IMR-90 (cell line): ENCODE results near the gene NRARP. TPM values are rescaled to one million over a fixed set of nuclear protein-coding genes. Genes with fewer than 3 reads are reported as not detected.
"Not testable (repeated sequence)": the region's sequence is repeated elsewhere in the genome, so short reads cannot be mapped to it uniquely, and the experiment has no call there.

Experiments
- ATAC-seq: fragments of 200-7000 bp; cut with Tn5 transposase; 2 replicates; pipeline ENCODE4 v1.9.1; 2020; ENCODE audit warnings: low read depth, mild to moderate bottlenecking, moderate library complexity
- BruUV-seq: library from RNA; stranded (reverse); fragments of 400-500 nt; replicated peaks from 2 replicates; lab custom pipeline; 2021; lab: Mats Ljungman, UMichigan
- CTCF ChIA-PET: fragments of 300-600 bp; formaldehyde crosslinking; extraction: SDS; loops from one replicate; lab custom pipeline; 2021; ENCODE audit warnings: antibody characterized with exemption; lab: Yijun Ruan, JAX
- POLR2A ChIA-PET: fragments of 300-600 bp; sonication (Branson Sonifier 250); formaldehyde crosslinking; loops from one replicate; lab custom pipeline; 2022; ENCODE audit warnings: antibody characterized with exemption; ENCODE audit not compliant: unreplicated experiment; lab: Charles Lee
- DNase-seq: peaks from one replicate; pipeline ENCODE4 v3.0.0; 2013
- H2AFZ ChIP-seq: replicated peaks from 2 replicates; pipeline ENCODE3; 2013; ENCODE audit warnings: low read length, mild to moderate bottlenecking; ENCODE audit not compliant: poor library complexity
- H2AK5ac ChIP-seq: 2 replicates; pipeline ENCODE4 v1.6.1; 2013; ENCODE audit warnings: low read depth, low read length, inconsistent platforms
- H2AK9ac ChIP-seq: replicated peaks from 2 replicates; pipeline ENCODE3; 2013; ENCODE audit warnings: mild to moderate bottlenecking, low read depth, low read length, moderate library complexity; ENCODE audit not compliant: poor library complexity
- H2BK120ac ChIP-seq: 2 replicates; pipeline ENCODE4 v1.6.1; 2013; ENCODE audit warnings: low read depth, low read length, inconsistent platforms
- H2BK15ac ChIP-seq: 3 replicates; pipeline ENCODE4 v1.6.1; 2013; ENCODE audit warnings: low read depth, low read length, inconsistent platforms
- H2BK20ac ChIP-seq: 2 replicates; pipeline ENCODE4 v1.6.1; 2013; ENCODE audit warnings: low read depth, mild to moderate bottlenecking, inconsistent platforms, low read length, moderate library complexity
- H2BK5ac ChIP-seq: 2 replicates; pipeline ENCODE4 v1.6.1; 2013; ENCODE audit warnings: mild to moderate bottlenecking, low read depth, low read length, inconsistent platforms; ENCODE audit not compliant: poor library complexity, severe bottlenecking
- H3K14ac ChIP-seq: replicated peaks from 2 replicates; pipeline ENCODE4 v1.6.1; 2013; ENCODE audit warnings: low read depth, low read length, inconsistent platforms
- H3K18ac ChIP-seq: 2 replicates; pipeline ENCODE4 v1.6.1; 2013; ENCODE audit warnings: low read depth, low read length, control low read depth
- H3K23ac ChIP-seq: 2 replicates; pipeline ENCODE4 v1.6.1; 2013; ENCODE audit warnings: low read depth, low read length, inconsistent platforms
- H3K27ac ChIP-seq: 2 replicates; pipeline ENCODE4 v1.5.1; 2013; ENCODE audit warnings: mild to moderate bottlenecking, control low read depth, low read length; ENCODE audit not compliant: insufficient read depth
- H3K27me3 ChIP-seq: 2 replicates; pipeline ENCODE4 v1.6.1; 2013; ENCODE audit warnings: low read length; ENCODE audit not compliant: control insufficient read depth, insufficient read depth
- H3K36me3 ChIP-seq: 2 replicates; pipeline ENCODE4 v1.6.1; 2013; ENCODE audit warnings: low read length, mixed read lengths; ENCODE audit not compliant: control insufficient read depth, insufficient read depth
- H3K4ac ChIP-seq: 2 replicates; pipeline ENCODE4 v1.6.1; 2013; ENCODE audit warnings: low read depth, low read length, inconsistent platforms
- H3K4me1 ChIP-seq: 2 replicates; pipeline ENCODE4 v1.6.1; 2013; ENCODE audit warnings: low read length, mixed read lengths; ENCODE audit not compliant: control insufficient read depth, insufficient read depth
- H3K4me2 ChIP-seq: 2 replicates; pipeline ENCODE4 v1.6.1; 2013; ENCODE audit warnings: low read depth, mild to moderate bottlenecking, control low read depth, low read length, moderate library complexity
- H3K4me3 ChIP-seq: 2 replicates; pipeline ENCODE4 v1.5.1; 2013; ENCODE audit warnings: low read depth, mild to moderate bottlenecking, control low read depth, low read length, moderate library complexity; ENCODE audit not compliant: insufficient read depth
- H3K56ac ChIP-seq: 2 replicates; pipeline ENCODE4 v1.6.1; 2013; ENCODE audit warnings: low read length, inconsistent platforms; ENCODE audit not compliant: insufficient read depth; ENCODE audit errors: extremely low read depth
- H3K79me1 ChIP-seq, 2 experiments: 2 replicates each; pipeline ENCODE4 v1.6.1; 2013; ENCODE audit warnings: low read length in 2 of 2, inconsistent platforms in 1 of 2, low read depth in 1 of 2
- H3K9ac ChIP-seq: 2 replicates; pipeline ENCODE4 v1.6.1; 2013; ENCODE audit warnings: low read depth, low read length, control low read depth
- H3K9me1 ChIP-seq: 2 replicates; pipeline ENCODE4 v1.6.1; 2013; ENCODE audit warnings: low read length, inconsistent platforms; ENCODE audit not compliant: insufficient read depth
- H3K9me3 ChIP-seq: 2 replicates; pipeline ENCODE4 v1.6.1; 2013; ENCODE audit warnings: low read length; ENCODE audit not compliant: control insufficient read depth, insufficient read depth
- H4K20me1 ChIP-seq: 2 replicates; pipeline ENCODE4 v1.6.1; 2013; ENCODE audit warnings: low read length, inconsistent platforms; ENCODE audit not compliant: insufficient read depth
- H4K5ac ChIP-seq: 2 replicates; pipeline ENCODE4 v1.6.1; 2013; ENCODE audit warnings: mild to moderate bottlenecking, low read depth, low read length, control low read depth
- H4K8ac ChIP-seq, 2 experiments: 2 replicates each; pipeline ENCODE4 v1.6.1; 2013; ENCODE audit warnings: low read depth in 2 of 2, low read length in 2 of 2, control low read depth in 1 of 2, inconsistent platforms in 1 of 2
- H4K91ac ChIP-seq: 2 replicates; pipeline ENCODE4 v1.6.1; 2013; ENCODE audit warnings: low read depth, low read length, inconsistent platforms; ENCODE audit not compliant: insufficient read depth
- CTCF ChIP-seq: conservative IDR thresholded peaks from 2 replicates; pipeline ENCODE4 v1.5.1; 2012; ENCODE audit warnings: mild to moderate bottlenecking, low read depth, low read length, improper control_type of control experiment
- RFX5 ChIP-seq: IDR thresholded peaks from 2 replicates; pipeline ENCODE4 v1.8.0; 2012; ENCODE audit warnings: low read depth, mild to moderate bottlenecking, low read length, moderate library complexity
- WGBS, 2 experiments: methylation state at CpG; one replicate each; pipeline versions ENCODE4 v1.1.5 to v1.1.7; 2013; ENCODE audit warnings: missing lambda C conversion rate in 2 of 2; ENCODE audit not compliant: insufficient read length in 1 of 2; ENCODE audit errors: extremely low coverage in 2 of 2; 5-methylcytosine and 5-hydroxymethylcytosine counted together
- dilution Hi-C: fragments of 300-500 bp; cut with HindIII; formaldehyde crosslinking; loops from one replicate; pipeline ENCODE4 v1.14.3; 2018; ENCODE audit warnings: low sequenced_read_pairs; ENCODE audit not compliant: unreplicated experiment
- in situ Hi-C: fragments of 300-500 bp; cut with MboI; formaldehyde crosslinking; loops from 3 replicates; pipeline ENCODE4 v1.14.3; 2019; ENCODE audit warnings: low sequenced_read_pairs, inconsistent platforms, mixed read lengths
- intact Hi-C: fragments of 100-400 bp; cut with micrococcal nuclease; formaldehyde crosslinking; loops from 2 replicates; pipeline ENCODE4 v1.10.0; 2022
- polyA plus RNA-seq, 3 experiments: library from polyadenylated mRNA; depleted of rRNA; stranded (reverse); fragments of >200 nt; gene quantifications; 2 replicates each; pipeline ENCODE4 v1.2.3, GENCODE V29; 2012; ENCODE audit warnings: low replicate concordance in 1 of 3
- total RNA-seq: library from RNA; depleted of rRNA; stranded (reverse); fragments of >200 nt; gene quantifications from 2 replicates; pipeline ENCODE4 v1.2.3, GENCODE V29; 2012

The NRARP gene
- total and polyA plus RNA-seq, 2 of the 4 experiments (the other 2 are of a cell fraction) = 0.15 TPM; not detected in 1

DNA sequence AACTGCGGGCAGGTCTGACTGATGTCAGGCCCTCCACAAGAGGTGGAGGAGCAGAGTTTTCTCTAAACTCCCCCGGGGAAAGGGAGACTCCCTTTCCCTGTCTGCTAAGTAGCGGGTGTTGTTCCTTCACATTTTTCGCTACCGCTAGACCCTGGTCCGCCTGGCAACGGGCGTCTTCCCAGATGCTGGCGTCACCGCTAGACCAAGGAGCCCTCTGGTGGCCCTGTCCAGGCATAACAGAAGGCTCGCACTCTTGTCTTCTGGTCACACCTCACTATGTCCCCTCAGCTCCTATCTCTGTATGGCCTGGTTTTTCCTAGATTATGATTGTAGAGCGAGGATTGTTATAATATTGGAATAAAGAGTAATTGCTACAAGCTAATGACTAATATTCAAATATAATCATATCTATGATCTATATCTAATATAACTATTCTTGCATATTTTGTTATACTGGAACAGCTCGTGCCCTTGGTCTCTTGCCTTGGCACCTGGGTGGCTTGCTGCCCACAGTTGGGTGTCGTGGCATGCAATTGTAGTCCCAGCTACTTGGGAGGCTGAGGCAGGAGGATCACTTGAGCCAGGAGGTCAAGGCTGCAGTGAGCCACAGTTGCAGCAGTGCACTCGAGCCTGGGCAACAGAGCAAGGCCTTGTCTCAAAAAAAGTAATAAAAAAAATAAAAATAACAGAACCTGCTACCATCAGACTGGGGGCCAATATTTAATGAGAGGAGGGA is 39.7 kb downstream of the NRARP start:
- peaks cover 51% of the 10 kb centered on the region for H3K36me3 ChIP-seq
- H3K56ac ChIP-seq, H4K91ac ChIP-seq, H3K4ac ChIP-seq, H3K9ac ChIP-seq, H3K27ac ChIP-seq, H2AK9ac ChIP-seq, H3K4me3 ChIP-seq, H2BK20ac ChIP-seq, H2AFZ ChIP-seq, H3K18ac ChIP-seq, CTCF ChIA-PET, H2BK120ac ChIP-seq, H3K4me1 ChIP-seq, H4K8ac ChIP-seq, dilution Hi-C loops, H4K20me1 ChIP-seq, H3K9me3 ChIP-seq, H3K23ac ChIP-seq, H3K27me3 ChIP-seq, in situ Hi-C loops, H2BK15ac ChIP-seq, H2BK5ac ChIP-seq, H3K14ac ChIP-seq, ATAC-seq, intact Hi-C loops, POLR2A ChIA-PET, H3K4me2 ChIP-seq, H4K5ac ChIP-seq, BruUV-seq, H3K9me1 ChIP-seq: not testable (repeated sequence)
- no CpG with 5 or more reads among the region's 15 CpGs for WGBS, 2 experiments
- peak; percentile 50 for DNase-seq
- TF ChIP-seq CTCF = peak; percentile 32
- TF ChIP-seq RFX5 = 0 out of 2 replicates have a peak, but pooled peaks have one; percentile 27
- H3K79me1 ChIP-seq = peaks cover 10 to 37% of the 10 kb centered on the region in 2 experiments
- H2AK5ac ChIP-seq = peak overlapping the region; percentile 28; the same call in 1 of the 2 replicates
